Hepatocyte (in vitro differentiated cells): ENCODE results near the gene MPP3. TPM values are rescaled to one million over a fixed set of nuclear protein-coding genes. Genes with fewer than 3 reads are reported as not detected.

Experiments used
- DNase-seq: peaks from one replicate; pipeline ENCODE4 v3.0.0-alpha.2; 2016; ENCODE audit warnings: low spot score
- H2AFZ ChIP-seq: fragments of 200-600 bp; sonication (generic); 2 replicates; pipeline ENCODE4 v1.6.0; 2016; ENCODE audit warnings: antibody characterized with exemption, mild to moderate bottlenecking
- H3K27ac ChIP-seq: fragments of 200-600 bp; sonication (generic); 2 replicates; pipeline ENCODE4 v1.5.1; 2016; ENCODE audit warnings: mild to moderate bottlenecking
- H3K27me3 ChIP-seq: fragments of 200-600 bp; sonication (generic); 2 replicates; pipeline ENCODE4 v1.6.1; 2016
- H3K36me3 ChIP-seq: fragments of 200-600 bp; sonication (generic); replicated peaks from 2 replicates; pipeline ENCODE4 v1.5.1; 2016; ENCODE audit warnings: low read depth; ENCODE audit not compliant: insufficient read depth
- H3K4me1 ChIP-seq: fragments of 200-600 bp; sonication (generic); 2 replicates; pipeline ENCODE4 v1.5.1; 2016; ENCODE audit warnings: mild to moderate bottlenecking, moderate library complexity; ENCODE audit not compliant: insufficient read depth
- H3K4me2 ChIP-seq: fragments of 200-600 bp; sonication (generic); 2 replicates; pipeline ENCODE4 v1.6.0; 2016
- H3K4me3 ChIP-seq: fragments of 200-600 bp; sonication (generic); 2 replicates; pipeline ENCODE4 v1.5.1; 2016; ENCODE audit warnings: mild to moderate bottlenecking
- H3K79me2 ChIP-seq: fragments of 200-600 bp; sonication (generic); 2 replicates; pipeline ENCODE4 v1.6.0; 2017; ENCODE audit warnings: mild to moderate bottlenecking
- H3K9me2 ChIP-seq: fragments of 200-600 bp; sonication (generic); replicated peaks from 2 replicates; pipeline ENCODE4 v1.6.0; 2017; ENCODE audit warnings: mild to moderate bottlenecking; ENCODE audit not compliant: insufficient read depth
- H3K9me3 ChIP-seq: fragments of 200-600 bp; sonication (generic); 2 replicates; pipeline ENCODE4 v1.5.1; 2016; ENCODE audit warnings: low read depth, mild to moderate bottlenecking
- H4K20me1 ChIP-seq: fragments of 200-600 bp; sonication (generic); 2 replicates; pipeline ENCODE4 v1.6.0; 2016; ENCODE audit warnings: mild to moderate bottlenecking; ENCODE audit not compliant: insufficient read depth, poor library complexity, severe bottlenecking
- EZH2 ChIP-seq: fragments of 200-600 bp; sonication (generic); IDR thresholded peaks from 2 replicates; pipeline ENCODE4 v1.6.1; 2016; ENCODE audit warnings: antibody characterized with exemption, mild to moderate bottlenecking, borderline replicate concordance
- EZH2phosphoT487 ChIP-seq: fragments of 200-600 bp; sonication (generic); IDR thresholded peaks from one replicate; pipeline ENCODE4 v1.6.1; 2018; ENCODE audit warnings: antibody characterized with exemption, mild to moderate bottlenecking, low read depth, moderate library complexity; ENCODE audit not compliant: unreplicated experiment, severe bottlenecking
- WGBS: methylation state at CpG from one replicate; pipeline ENCODE4 v1.1.6; 2016; ENCODE audit warnings: low lambda C conversion rate; ENCODE audit errors: missing lambda C conversion rate; 5-methylcytosine and 5-hydroxymethylcytosine counted together
- polyA plus RNA-seq: library from polyadenylated mRNA; unstranded; fragments of >200 nt; fragmentation: Nextera tagmentation; extraction: Ambion mirVana; gene quantifications from 2 replicates; pipeline ENCODE4 v1.2.1, GENCODE V29; 2016
- total RNA-seq: library from RNA; depleted of rRNA; stranded (reverse); fragments of >200 nt; gene quantifications from 2 replicates; pipeline ENCODE4 v1.2.3, GENCODE V29; 2014
- TF ChIP-seq, protein P1 (sequence below): fragments of 200-600 bp; sonication (generic); IDR thresholded peaks from 2 replicates; pipeline ENCODE4 v1.5.1; 2016; ENCODE audit warnings: antibody characterized with exemption, mild to moderate bottlenecking; ENCODE audit not compliant: poor library complexity

The MPP3 gene
- total and polyA plus RNA-seq, 2 experiments from 2014 or later = 3.2 to 5.1 TPM

DNA sequence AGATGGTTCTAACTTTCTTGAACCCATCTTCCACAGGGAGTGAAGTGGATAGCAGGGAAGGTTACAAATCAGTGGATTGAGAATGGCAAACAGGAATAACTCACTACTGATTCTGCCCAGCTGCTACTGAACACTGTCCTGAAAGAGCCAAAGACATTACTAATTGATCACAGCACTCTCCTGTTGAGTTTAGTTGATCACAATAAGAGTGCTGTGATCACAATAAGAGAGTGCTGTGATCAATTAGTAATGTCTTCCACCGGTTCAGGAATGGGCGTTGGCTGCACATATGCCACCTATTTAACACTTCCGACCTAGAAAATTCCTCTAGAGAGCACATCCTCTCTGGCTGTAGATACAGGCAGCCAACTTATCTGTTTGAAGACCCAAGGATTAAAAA is 41.4 kb downstream of the MPP3 start:
- Histone ChIP-seq H3K4me1 (no peaks in the 10 kb centered on the region), H3K4me3 (no peak overlapping the region), H3K9me2 (no peaks in the 10 kb centered on the region), H3K4me2 (no peak overlapping the region), H3K79me2 (no peaks in the 10 kb centered on the region), H3K27me3 (no peaks in the 10 kb centered on the region), H3K27ac (no peak overlapping the region), H2AFZ (no peak overlapping the region), H3K9me3 (no peaks in the 10 kb centered on the region), H3K36me3 (no peaks in the 10 kb centered on the region), H4K20me1 (no peaks in the 10 kb centered on the region)
- TF ChIP-seq EZH2phosphoT487 (no peak), EZH2 (no peak)
- TF ChIP-seq, protein P1, sequence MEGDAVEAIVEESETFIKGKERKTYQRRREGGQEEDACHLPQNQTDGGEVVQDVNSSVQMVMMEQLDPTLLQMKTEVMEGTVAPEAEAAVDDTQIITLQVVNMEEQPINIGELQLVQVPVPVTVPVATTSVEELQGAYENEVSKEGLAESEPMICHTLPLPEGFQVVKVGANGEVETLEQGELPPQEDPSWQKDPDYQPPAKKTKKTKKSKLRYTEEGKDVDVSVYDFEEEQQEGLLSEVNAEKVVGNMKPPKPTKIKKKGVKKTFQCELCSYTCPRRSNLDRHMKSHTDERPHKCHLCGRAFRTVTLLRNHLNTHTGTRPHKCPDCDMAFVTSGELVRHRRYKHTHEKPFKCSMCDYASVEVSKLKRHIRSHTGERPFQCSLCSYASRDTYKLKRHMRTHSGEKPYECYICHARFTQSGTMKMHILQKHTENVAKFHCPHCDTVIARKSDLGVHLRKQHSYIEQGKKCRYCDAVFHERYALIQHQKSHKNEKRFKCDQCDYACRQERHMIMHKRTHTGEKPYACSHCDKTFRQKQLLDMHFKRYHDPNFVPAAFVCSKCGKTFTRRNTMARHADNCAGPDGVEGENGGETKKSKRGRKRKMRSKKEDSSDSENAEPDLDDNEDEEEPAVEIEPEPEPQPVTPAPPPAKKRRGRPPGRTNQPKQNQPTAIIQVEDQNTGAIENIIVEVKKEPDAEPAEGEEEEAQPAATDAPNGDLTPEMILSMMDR = no peak
- WGBS = 12% methylated on average over 3 of the region's 3 CpGs
- no peak for DNase-seq

GRCh38 chr17:43790311-43790940 is 42.5 kb downstream of the MPP3 start:
- WGBS = 93% methylated on average over 14 of the region's 14 CpGs
- H3K4me2 ChIP-seq = no peak overlapping the region
- TF ChIP-seq, protein P1 = no peak
- TF ChIP-seq EZH2 = no peak
- TF ChIP-seq EZH2phosphoT487 = no peak
- no peak overlapping the region for H2AFZ ChIP-seq
- no peaks in the 10 kb centered on the region for H3K9me3 ChIP-seq
- no peak for DNase-seq
- H3K79me2 ChIP-seq = no peaks in the 10 kb centered on the region
- no peak overlapping the region for H3K27ac ChIP-seq
- H3K27me3 ChIP-seq = no peaks in the 10 kb centered on the region
- no peaks in the 10 kb centered on the region for H3K4me1 ChIP-seq
- no peaks in the 10 kb centered on the region for H3K36me3 ChIP-seq
- H3K9me2 ChIP-seq = no peaks in the 10 kb centered on the region
- no peaks in the 10 kb centered on the region for H4K20me1 ChIP-seq
- H3K4me3 ChIP-seq = no peak overlapping the region

GRCh38 chr17:43789482-43789881 is 43.5 kb downstream of the MPP3 start:
- Histone ChIP-seq H3K4me3 (no peak overlapping the region), H3K79me2 (no peaks in the 10 kb centered on the region), H3K27me3 (no peaks in the 10 kb centered on the region), H3K4me2 (no peak overlapping the region), H3K4me1 (no peaks in the 10 kb centered on the region), H3K9me3 (no peaks in the 10 kb centered on the region), H2AFZ (no peak overlapping the region), H3K36me3 (no peaks in the 10 kb centered on the region), H3K9me2 (no peaks in the 10 kb centered on the region), H3K27ac (no peak overlapping the region), H4K20me1 (no peaks in the 10 kb centered on the region)
- no peak for TF ChIP-seq EZH2phosphoT487
- TF ChIP-seq, protein P1 = no peak
- no peak for TF ChIP-seq EZH2
- 100% methylated on average over 1 of the region's 1 CpG for WGBS
- DNase-seq = no peak
